Tibial nerve (tissue), 4 donors: Measurements from ENCODE around the gene DENND2A. TPM values are rescaled to one million over a fixed set of nuclear protein-coding genes. Genes with fewer than 3 reads are reported as not detected.
"Not testable (repeated sequence)": the region's sequence is repeated elsewhere in the genome, so short reads cannot be mapped to it uniquely, and the experiment has no call there.

Experiments used
- DNase-seq, 2 donors: peaks; one replicate each; pipeline ENCODE4 v3.0.0-alpha.2; 2019; ENCODE audit warnings: low spot score in 2 of 2
- H3K27ac ChIP-seq, 4 donors: fragments of 200-600 bp; sonication (generic) in 3 of 4; one replicate each; pipeline ENCODE4 v1.5.1; 2017 to 2019; ENCODE audit warnings: mild to moderate bottlenecking in 1 of 4
- H3K27me3 ChIP-seq, 2 donors: fragments of 200-600 bp; sonication (generic) in 1 of 2; one replicate each; pipeline versions ENCODE4 v1.5.1 to v1.6.0; 2017 to 2019
- H3K36me3 ChIP-seq, 3 donors: fragments of 200-600 bp; sonication (generic); one replicate each; pipeline ENCODE4 v1.5.1; 2018 to 2019
- H3K4me1 ChIP-seq, 4 donors: fragments of 200-600 bp; sonication (generic) in 3 of 4; one replicate each; pipeline ENCODE4 v1.5.1; 2017 to 2019
- H3K4me3 ChIP-seq, 4 donors: fragments of 200-600 bp; sonication (generic) in 3 of 4; one replicate each; pipeline ENCODE4 v1.5.1; 2017 to 2019; ENCODE audit warnings: mild to moderate bottlenecking in 1 of 4, moderate library complexity in 1 of 4
- H3K9me3 ChIP-seq, 4 donors: fragments of 200-600 bp; sonication (generic) in 3 of 4; one replicate each; pipeline ENCODE4 v1.5.1; 2017 to 2019
- EP300 ChIP-seq, 2 donors: sonication (generic); formaldehyde crosslinking; IDR thresholded peaks; one replicate each; pipeline ENCODE4 v1.6.1; 2017; ENCODE audit warnings: antibody characterized with exemption in 2 of 2, mild to moderate bottlenecking in 1 of 2
- POLR2A ChIP-seq, 2 donors: fragments of 450-650 bp; IDR thresholded peaks; one replicate each; pipeline ENCODE4 v1.6.1; 2017; ENCODE audit warnings: antibody characterized with exemption in 2 of 2, mild to moderate bottlenecking in 2 of 2, moderate library complexity in 2 of 2
- WGBS, 2 donors: methylation state at CpG; one replicate each; pipeline ENCODE4 v1.1.5; 2018; 5-methylcytosine and 5-hydroxymethylcytosine counted together
- total RNA-seq, 4 donors: library from RNA; depleted of rRNA; stranded (reverse); fragments of >200 nt; gene quantifications; one replicate each; pipeline ENCODE4 v1.1.0, GENCODE V29; 2016
- TF ChIP-seq, protein P1 (sequence below), 5 experiments: fragments of 200-600 bp in 3 of 5; fragments of 450-650 bp in 2 of 5; sonication (generic) in 3 of 5; IDR thresholded peaks; one replicate each; pipeline ENCODE4 v1.5.1; 2016 to 2019; ENCODE audit warnings: antibody characterized with exemption in 5 of 5, mild to moderate bottlenecking in 3 of 5, moderate library complexity in 2 of 5

DENND2A gene
- total RNA-seq, 4 donors from 2014 or later, result 18.3 to 28.0 (median 24.2) TPM

GRCh38 chr7:140506788-140507464, 133.7 kb downstream of the DENND2A start:
- no peak for DNase-seq
- Histone ChIP-seq H3K27me3 (no peaks in the 10 kb centered on the region), H3K36me3 (no peaks in the 10 kb centered on the region), H3K27ac (no peak overlapping the region), H3K4me1 (no peaks in the 10 kb centered on the region), H3K9me3 (no peaks in the 10 kb centered on the region), H3K4me3 (no peak overlapping the region)
- 43 to 52% methylated on average over 5 of the region's 5 CpGs for WGBS, 2 donors
- TF ChIP-seq, protein P1, sequence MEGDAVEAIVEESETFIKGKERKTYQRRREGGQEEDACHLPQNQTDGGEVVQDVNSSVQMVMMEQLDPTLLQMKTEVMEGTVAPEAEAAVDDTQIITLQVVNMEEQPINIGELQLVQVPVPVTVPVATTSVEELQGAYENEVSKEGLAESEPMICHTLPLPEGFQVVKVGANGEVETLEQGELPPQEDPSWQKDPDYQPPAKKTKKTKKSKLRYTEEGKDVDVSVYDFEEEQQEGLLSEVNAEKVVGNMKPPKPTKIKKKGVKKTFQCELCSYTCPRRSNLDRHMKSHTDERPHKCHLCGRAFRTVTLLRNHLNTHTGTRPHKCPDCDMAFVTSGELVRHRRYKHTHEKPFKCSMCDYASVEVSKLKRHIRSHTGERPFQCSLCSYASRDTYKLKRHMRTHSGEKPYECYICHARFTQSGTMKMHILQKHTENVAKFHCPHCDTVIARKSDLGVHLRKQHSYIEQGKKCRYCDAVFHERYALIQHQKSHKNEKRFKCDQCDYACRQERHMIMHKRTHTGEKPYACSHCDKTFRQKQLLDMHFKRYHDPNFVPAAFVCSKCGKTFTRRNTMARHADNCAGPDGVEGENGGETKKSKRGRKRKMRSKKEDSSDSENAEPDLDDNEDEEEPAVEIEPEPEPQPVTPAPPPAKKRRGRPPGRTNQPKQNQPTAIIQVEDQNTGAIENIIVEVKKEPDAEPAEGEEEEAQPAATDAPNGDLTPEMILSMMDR (IDR thresholded peaks at IDR 0.05), result no peak

GRCh38 chr7:140501966-140502365, 138.6 kb downstream of the DENND2A start:
- TF ChIP-seq EP300 (IDR thresholded peaks at IDR 0.05), result no peak
- TF ChIP-seq POLR2A (IDR thresholded peaks at IDR 0.05), result no peak
- TF ChIP-seq, protein P1 (IDR thresholded peaks at IDR 0.05), result no peak
- H3K4me3 ChIP-seq, result no peak overlapping the region
- no peaks in the 10 kb centered on the region for H3K27me3 ChIP-seq
- DNase-seq, result no peak
- H3K9me3 ChIP-seq, result no peaks in the 10 kb centered on the region
- H3K27ac ChIP-seq, result no peak overlapping the region
- WGBS, 2 donors, result 81 to 86% methylated on average over 3 to 5 of the region's 5 CpGs
- H3K4me1 ChIP-seq, result no peaks in the 10 kb centered on the region
- H3K36me3 ChIP-seq, result no peaks in the 10 kb centered on the region

- WGBS, 2 donors, result 96% methylated on average over 7 of the region's 7 CpGs
- not testable (repeated sequence) for DNase-seq, H3K9me3 ChIP-seq, H3K27ac ChIP-seq, H3K4me3 ChIP-seq, H3K4me1 ChIP-seq, H3K36me3 ChIP-seq, H3K27me3 ChIP-seq
Measured at GRCh38 chr7:140497807-140498206, 142.8 kb downstream of the DENND2A start.

GRCh38 chr7:140497241-140497769, 143.3 kb downstream of the DENND2A start:
- no peak overlapping the region for H3K27ac ChIP-seq
- no peaks in the 10 kb centered on the region for H3K27me3 ChIP-seq
- WGBS, 2 donors, result 66 to 67% methylated on average over 5 of the region's 5 CpGs
- no peak overlapping the region for H3K4me3 ChIP-seq
- no peak for DNase-seq
- no peaks in the 10 kb centered on the region for H3K36me3 ChIP-seq
- TF ChIP-seq, protein P1 (IDR thresholded peaks at IDR 0.05), result no peak
- TF ChIP-seq POLR2A (IDR thresholded peaks at IDR 0.05) (no peak), EP300 (IDR thresholded peaks at IDR 0.05) (no peak)
- no peaks in the 10 kb centered on the region for H3K9me3 ChIP-seq
- no peaks in the 10 kb centered on the region for H3K4me1 ChIP-seq

- H3K9me3 ChIP-seq, result no peaks in the 10 kb centered on the region
- DNase-seq, result no peak
- no peaks in the 10 kb centered on the region for H3K27me3 ChIP-seq
- no peak overlapping the region for H3K27ac ChIP-seq
- H3K4me1 ChIP-seq, result no peaks in the 10 kb centered on the region
- no peak for TF ChIP-seq EP300 (IDR thresholded peaks at IDR 0.05)
- TF ChIP-seq, protein P1 (IDR thresholded peaks at IDR 0.05), result no peak
- TF ChIP-seq POLR2A (IDR thresholded peaks at IDR 0.05), result no peak
- H3K4me3 ChIP-seq, result no peak overlapping the region
- H3K36me3 ChIP-seq, result no peaks in the 10 kb centered on the region
- WGBS, 2 donors, result 92 to 93% methylated on average over 9 of the region's 9 CpGs
Measured at GRCh38 chr7:140495514-140496097, 145.0 kb downstream of the DENND2A start.
